GM21723 (cell line): Measurements from ENCODE around the gene TENM4.

Experiments used
- ATAC-seq: cut with Tn5 transposase; IDR thresholded peaks from one replicate; pipeline ENCODE4 v1.9.1; 2021; ENCODE audit warnings: mild to moderate bottlenecking, moderate library complexity; ENCODE audit not compliant: unreplicated experiment

TENM4 gene

GRCh38 chr11:78806214-78807004, 634.4 kb downstream of the TENM4 start:
- no peak for ATAC-seq

GRCh38 chr11:78804991-78805390, 635.8 kb downstream of the TENM4 start:
- no peak for ATAC-seq

- no peak for ATAC-seq
These were observed 636.8 kb downstream of the TENM4 start for GRCh38 chr11:78803995-78804394.

- no peak for ATAC-seq
These were observed 638.6 kb downstream of the TENM4 start for GRCh38 chr11:78802058-78802761.

GRCh38 chr11:78801161-78801884, 639.5 kb downstream of the TENM4 start:
- ATAC-seq = no peak

GRCh38 chr11:78800756-78801155, 640.1 kb downstream of the TENM4 start:
- no peak for ATAC-seq

GRCh38 chr11:78800096-78800690, 640.6 kb downstream of the TENM4 start:
- no peak for ATAC-seq

GRCh38 chr11:78798663-78799062, 642.2 kb downstream of the TENM4 start:
- ATAC-seq = no peak

- ATAC-seq = no peak
These were observed 643.3 kb downstream of the TENM4 start for GRCh38 chr11:78797559-78797958.

- ATAC-seq = no peak
These were observed 643.9 kb downstream of the TENM4 start for GRCh38 chr11:78796956-78797355.

- no peak for ATAC-seq
These were observed 645.1 kb downstream of the TENM4 start for GRCh38 chr11:78795621-78796261.

GRCh38 chr11:78791964-78792363, 648.9 kb downstream of the TENM4 start:
- ATAC-seq = no peak

GRCh38 chr11:78791254-78791653, 649.6 kb downstream of the TENM4 start:
- ATAC-seq = no peak

- no peak for ATAC-seq
These were observed 650.0 kb downstream of the TENM4 start for GRCh38 chr11:78790784-78791183.

GRCh38 chr11:78789375-78789774, 651.5 kb downstream of the TENM4 start:
- no peak for ATAC-seq

GRCh38 chr11:78788533-78788932, 652.3 kb downstream of the TENM4 start:
- no peak for ATAC-seq

- ATAC-seq = no peak
These were observed 653.1 kb downstream of the TENM4 start for GRCh38 chr11:78787696-78788095.

- no peak for ATAC-seq
These were observed 654.1 kb downstream of the TENM4 start for GRCh38 chr11:78786746-78787145.

GRCh38 chr11:78786086-78786485, 654.7 kb downstream of the TENM4 start:
- ATAC-seq = no peak

GRCh38 chr11:78784321-78785061, 656.3 kb downstream of the TENM4 start:
- ATAC-seq = no peak
